HS-27A (cell line): ENCODE data around the gene IQUB.
A peak's percentile ranks its signal among the peaks of the same experiment; 100 is the strongest.
"Not testable (repeated sequence)": the region's sequence is repeated elsewhere in the genome, so short reads cannot be mapped to it uniquely, and the experiment has no call there.

Experiments used
- DNase-seq: peaks from one replicate; pipeline ENCODE4 v3.0.0-alpha.2; 2012; ENCODE audit warnings: low read depth, missing footprints

IQUB gene

GRCh38 chr7:123534383-123535260, at the start of gene IQUB:
TSS of gene IQUB (minus strand) at chr7:123534595. CDS start at chr7:123512340, 22,255 bp downstream.
- DNase-seq, result peak; percentile 69

- no peak for DNase-seq
These were observed 49.4 kb upstream of the IQUB start for GRCh38 chr7:123583821-123584220.

GRCh38 chr7:123581162-123581459, 46.7 kb upstream of the IQUB start:
- DNase-seq, result no peak

- no peak for DNase-seq
These were observed 46.2 kb upstream of the IQUB start for GRCh38 chr7:123580406-123581161.

- DNase-seq, result no peak
These were observed 45.0 kb upstream of the IQUB start for GRCh38 chr7:123579416-123579815.

- no peak for DNase-seq
These were observed 39.6 kb upstream of the IQUB start for GRCh38 chr7:123573896-123574467.

- DNase-seq, result no peak
These were observed 38.9 kb upstream of the IQUB start for GRCh38 chr7:123573341-123573740.

GRCh38 chr7:123571684-123572083, 37.3 kb upstream of the IQUB start:
- DNase-seq, result no peak

- DNase-seq, result no peak
These were observed 36.8 kb upstream of the IQUB start for GRCh38 chr7:123571187-123571586.

- no peak for DNase-seq
These were observed 36.2 kb upstream of the IQUB start for GRCh38 chr7:123570390-123571182.

- DNase-seq, result no peak
These were observed 35.1 kb upstream of the IQUB start for GRCh38 chr7:123569352-123570010.

GRCh38 chr7:123562121-123562520, 27.7 kb upstream of the IQUB start:
- no peak for DNase-seq

- no peak for DNase-seq
These were observed 24.0 kb upstream of the IQUB start for GRCh38 chr7:123558289-123558874.

- peak; percentile 80 for DNase-seq
These were observed 23.2 kb upstream of the IQUB start, which contains the start of gene NDUFA5 for GRCh38 chr7:123557398-123558288. TSS of gene NDUFA5 (minus strand) at chr7:123557818. CDS start at chr7:123557795, 23 bp downstream.

GRCh38 chr7:123557016-123557397, 22.6 kb upstream of the IQUB start:
- DNase-seq, result no peak

GRCh38 chr7:123555484-123555883, 21.1 kb upstream of the IQUB start:
- DNase-seq, result no peak

- no peak for DNase-seq
These were observed 18.8 kb upstream of the IQUB start for GRCh38 chr7:123553159-123553558.

GRCh38 chr7:123552641-123553040, 18.2 kb upstream of the IQUB start:
- no peak for DNase-seq

- DNase-seq, result not testable (repeated sequence)
These were observed 17.7 kb upstream of the IQUB start for GRCh38 chr7:123552134-123552533.

- no peak for DNase-seq
These were observed 14.0 kb upstream of the IQUB start for GRCh38 chr7:123548406-123548805.
